H1 (cell line): ENCODE measurements around the gene COX19. TPM values are rescaled to one million over a fixed set of nuclear protein-coding genes. Genes with fewer than 3 reads are reported as not detected.
A peak's percentile ranks its signal among the peaks of the same experiment; 100 is the strongest.

ENCODE experiments used
- CTCF ChIA-PET: fragments of 300-600 bp; sonication (Branson Sonifier 250); formaldehyde crosslinking; loops from one replicate; lab custom pipeline; 2021; ENCODE audit not compliant: partially characterized antibody; lab: Charles Lee
- POLR2A ChIA-PET: fragments of 300-600 bp; sonication (Branson Sonifier 250); formaldehyde crosslinking; loops from one replicate; lab custom pipeline; 2021; ENCODE audit warnings: inconsistent platforms; ENCODE audit not compliant: partially characterized antibody; lab: Charles Lee
- DNase-seq, 2 experiments: peaks; one replicate each; pipeline versions ENCODE4 v3.0.0 to v3.0.0-alpha.2; 2010 to 2022; ENCODE audit warnings: low spot score in 2 of 2, low read depth in 1 of 2, mixed read lengths in 1 of 2
- FAIRE-seq: peaks from 2 replicates; lab custom pipeline; 2011; peaks lifted over from hg19 to GRCh38; lab: Jason Lieb, UNC
- H2AFZ ChIP-seq: 2 replicates; pipeline ENCODE4 v1.8.1; 2012; ENCODE audit warnings: low read length, inconsistent platforms
- H2AK5ac ChIP-seq: 2 replicates; pipeline ENCODE4 v1.6.1; 2013; ENCODE audit warnings: low read depth, low read length
- H2BK120ac ChIP-seq: replicated peaks from 2 replicates; pipeline ENCODE3; 2013; ENCODE audit warnings: low read depth, low read length, inconsistent platforms
- H2BK12ac ChIP-seq: 2 replicates; pipeline ENCODE4 v1.6.1; 2013; ENCODE audit warnings: low read depth, low read length
- H2BK15ac ChIP-seq: 2 replicates; pipeline ENCODE4 v1.6.1; 2013; ENCODE audit warnings: low read length
- H2BK20ac ChIP-seq: 2 replicates; pipeline ENCODE4 v1.6.1; 2013; ENCODE audit warnings: low read length
- H2BK5ac ChIP-seq: 2 replicates; pipeline ENCODE4 v1.6.1; 2013; ENCODE audit warnings: low read depth, low read length
- H3K14ac ChIP-seq: 2 replicates; pipeline ENCODE4 v1.6.1; 2013; ENCODE audit warnings: inconsistent platforms; ENCODE audit not compliant: insufficient read length
- H3K18ac ChIP-seq: 2 replicates; pipeline ENCODE4 v1.6.1; 2013; ENCODE audit warnings: low read length; ENCODE audit errors: extremely low read depth
- H3K23ac ChIP-seq: 2 replicates; pipeline ENCODE4 v1.6.1; 2013; ENCODE audit warnings: inconsistent platforms; ENCODE audit not compliant: insufficient read length
- H3K23me2 ChIP-seq: 2 replicates; pipeline ENCODE4 v1.6.1; 2013; ENCODE audit warnings: low read depth, low read length
- H3K27ac ChIP-seq: 2 replicates; pipeline ENCODE4 v1.6.1; 2011; ENCODE audit warnings: low read depth, low read length, inconsistent platforms
- H3K27me3 ChIP-seq, 4 experiments: replicated peaks in 1 of 4; 1 replicate in 1 of 4; 2 replicates in 3 of 4; pipeline versions ENCODE4 v1.6.1 to v1.8.1; 2011 to 2013; ENCODE audit warnings: low read length in 3 of 4, mild to moderate bottlenecking in 3 of 4, inconsistent platforms in 2 of 4, mixed read lengths in 2 of 4, moderate library complexity in 1 of 4; ENCODE audit not compliant: control insufficient read depth in 3 of 4, insufficient read depth in 3 of 4; ENCODE audit errors: extremely low read depth in 1 of 4
- H3K36me3 ChIP-seq, 4 experiments: 2 replicates each; pipeline versions ENCODE4 v1.6.1 to v1.8.1; 2011 to 2013; ENCODE audit warnings: mild to moderate bottlenecking in 4 of 4, low read length in 3 of 4, moderate library complexity in 2 of 4, control low read depth in 1 of 4, inconsistent platforms in 1 of 4; ENCODE audit not compliant: insufficient read depth in 4 of 4, control insufficient read depth in 2 of 4
- H3K4ac ChIP-seq: replicated peaks from 2 replicates; pipeline ENCODE3; 2013; ENCODE audit warnings: low read length, low read depth, mixed read lengths, inconsistent platforms; ENCODE audit not compliant: insufficient read length
- H3K4me1 ChIP-seq, 4 experiments: replicated peaks in 1 of 4; 1 replicate in 1 of 4; 2 replicates in 3 of 4; pipeline versions ENCODE4 v1.6.1 to v1.8.1; 2011 to 2013; ENCODE audit warnings: low read length in 3 of 4, inconsistent platforms in 2 of 4, mixed read lengths in 1 of 4; ENCODE audit not compliant: insufficient read depth in 4 of 4, control insufficient read depth in 3 of 4
- H3K4me2 ChIP-seq, 2 experiments: 2 replicates each; pipeline versions ENCODE4 v1.6.1 to v1.8.1; 2011 to 2013; ENCODE audit warnings: low read depth in 2 of 2, low read length in 2 of 2, control low read depth in 1 of 2, inconsistent platforms in 1 of 2, mild to moderate bottlenecking in 1 of 2; ENCODE audit not compliant: insufficient read depth in 1 of 2
- H3K4me3 ChIP-seq, 4 experiments: fragments of 200-600, 300-600 bp in 1 of 4; sonication (generic), shearing (Covaris generic), sonication (Bioruptor Twin) in 1 of 4; 2 replicates each; pipeline versions ENCODE4 v1.5.1 to v1.8.1; 2011 to 2016; ENCODE audit warnings: low read length in 4 of 4, low read depth in 3 of 4, control low read depth in 2 of 4, inconsistent platforms in 2 of 4, mild to moderate bottlenecking in 2 of 4, mixed read lengths in 1 of 4, moderate library complexity in 1 of 4; ENCODE audit not compliant: insufficient read depth in 2 of 4; ENCODE audit errors: extremely low read depth in 1 of 4
- H3K56ac ChIP-seq: replicated peaks from 2 replicates; pipeline ENCODE3; 2013; ENCODE audit warnings: low read depth, mild to moderate bottlenecking, mixed read lengths, low read length, inconsistent platforms; ENCODE audit not compliant: insufficient read length
- H3K79me1 ChIP-seq: 2 replicates; pipeline ENCODE4 v1.6.1; 2013; ENCODE audit warnings: low read depth, low read length, control low read depth
- H3K79me2 ChIP-seq, 2 experiments: 2 replicates each; pipeline versions ENCODE4 v1.6.1 to v1.8.1; 2012 to 2013; ENCODE audit warnings: low read length in 2 of 2, mild to moderate bottlenecking in 2 of 2, inconsistent platforms in 1 of 2; ENCODE audit not compliant: insufficient read depth in 2 of 2, control insufficient read depth in 1 of 2
- H3K9ac ChIP-seq, 4 experiments: replicated peaks in 1 of 4; 1 replicate in 1 of 4; 2 replicates in 3 of 4; pipeline versions ENCODE4 v1.6.1 to v1.8.1; 2011 to 2013; ENCODE audit warnings: low read depth in 3 of 4, low read length in 3 of 4, control low read depth in 2 of 4, mild to moderate bottlenecking in 2 of 4, moderate library complexity in 2 of 4, inconsistent platforms in 1 of 4; ENCODE audit errors: extremely low read depth in 1 of 4
- H3K9me3 ChIP-seq, 2 experiments: 2 replicates each; pipeline versions ENCODE4 v1.6.1 to v1.8.1; 2012 to 2013; ENCODE audit warnings: mild to moderate bottlenecking in 2 of 2, moderate library complexity in 2 of 2, control low read depth in 1 of 2, inconsistent platforms in 1 of 2, low read depth in 1 of 2, low read length in 1 of 2, mixed read lengths in 1 of 2; ENCODE audit not compliant: insufficient read depth in 2 of 2
- H4K20me1 ChIP-seq, 2 experiments: replicated peaks in 1 of 2; 2 replicates each; pipeline versions ENCODE3 to v1.8.1; 2011 to 2013; ENCODE audit warnings: inconsistent platforms in 2 of 2, low read length in 2 of 2, mild to moderate bottlenecking in 1 of 2; ENCODE audit not compliant: insufficient read depth in 2 of 2, control insufficient read depth in 1 of 2
- H4K5ac ChIP-seq: 2 replicates; pipeline ENCODE4 v1.6.1; 2013; ENCODE audit warnings: low read length, low read depth, mixed read lengths, inconsistent platforms; ENCODE audit not compliant: insufficient read length
- H4K8ac ChIP-seq: 2 replicates; pipeline ENCODE4 v1.8.0; 2013; ENCODE audit warnings: mild to moderate bottlenecking, moderate library complexity, low read length, inconsistent platforms; ENCODE audit not compliant: insufficient read depth; ENCODE audit errors: extremely low read depth
- H4K91ac ChIP-seq: replicated peaks from 2 replicates; pipeline ENCODE3; 2013; ENCODE audit warnings: low read length, mixed read lengths, inconsistent platforms; ENCODE audit not compliant: insufficient read length
- CHD2 ChIP-seq: IDR thresholded peaks from 2 replicates; pipeline ENCODE4 v1.6.1; 2012; ENCODE audit warnings: low read length, improper control_type of control experiment
- HDAC6 ChIP-seq: IDR thresholded peaks from one replicate; pipeline ENCODE4 v1.7.1; 2012; ENCODE audit warnings: low read depth, mild to moderate bottlenecking, inconsistent platforms, low read length, moderate library complexity
- MAX ChIP-seq: IDR thresholded peaks from 2 replicates; pipeline ENCODE4 v1.6.1; 2012; ENCODE audit warnings: inconsistent platforms
- NANOG ChIP-seq: IDR thresholded peaks from 2 replicates; pipeline ENCODE4 v1.6.1; 2011; ENCODE audit warnings: low read length, low read depth, mild to moderate bottlenecking, inconsistent platforms; ENCODE audit not compliant: insufficient read depth, poor library complexity, severe bottlenecking
- RNF2 ChIP-seq: fragments of 200-900, 300-1000 bp; sonication (generic); IDR thresholded peaks from 2 replicates; pipeline ENCODE4 v1.7.1; 2016; ENCODE audit warnings: borderline replicate concordance, low read depth, mild to moderate bottlenecking, antibody characterized with exemption, low read length; ENCODE audit not compliant: poor library complexity, severe bottlenecking; ENCODE audit errors: missing control alignments
- SAP30 ChIP-seq: fragments of 300-600 bp; sonication (generic); IDR thresholded peaks from 2 replicates; pipeline ENCODE4 v1.7.1; 2012; ENCODE audit warnings: low read length, moderate library complexity, mild to moderate bottlenecking, inconsistent platforms; ENCODE audit not compliant: insufficient read depth, insufficient replicate concordance
- TAF7 ChIP-seq: optimal IDR thresholded peaks from 2 replicates; pipeline ENCODE3; 2011; ENCODE audit warnings: low read depth, mild to moderate bottlenecking, inconsistent platforms, low read length, moderate library complexity, borderline replicate concordance
- TBP ChIP-seq: IDR thresholded peaks from 2 replicates; pipeline ENCODE4 v1.6.1; 2011; ENCODE audit warnings: low read depth, low read length, improper control_type of control experiment
- WGBS, 2 experiments: shearing (Covaris generic) in 1 of 2; methylation state at CpG; one replicate each; pipeline versions ENCODE4 v1.1.6 to v1.1.7; 2013 to 2015; ENCODE audit warnings: low lambda C conversion rate in 2 of 2, mixed read lengths in 2 of 2, inconsistent platforms in 1 of 2, low coverage in 1 of 2, missing lambda C conversion rate in 1 of 2; ENCODE audit not compliant: insufficient replicate concordance in 2 of 2, insufficient coverage in 1 of 2, insufficient read length in 1 of 2; ENCODE audit errors: extremely low coverage in 1 of 2, missing lambda C conversion rate in 1 of 2; 5-methylcytosine and 5-hydroxymethylcytosine counted together
- polyA plus RNA-seq, 7 experiments: library from polyadenylated mRNA; depleted of rRNA in 3 of 7; stranded (reverse) in 5 of 7; unstranded in 2 of 7; fragments of >200 nt in 5 of 7; fragments of 200-250 nt in 2 of 7; gene quantifications; 1 replicate in 5 of 7; 2 replicates in 1 of 7; 4 replicates in 1 of 7; pipeline versions ENCODE4 v1.2.1 to v1.2.3, GENCODE V29; 2011 to 2013; ENCODE audit warnings: missing spikeins in 2 of 7, mixed read lengths in 2 of 7
- total RNA-seq: library from RNA; stranded (reverse); fragmentation: NEBNext Ultra II Directional; extraction: Animal tissue kit (Norgen Biotek cat#: 25700); gene quantifications from 2 replicates; pipeline ENCODE4 v1.2.1, GENCODE V29; 2021

Gene COX19
- total and polyA plus RNA-seq, 2 of the 8 experiments (the other 6 are each of a cell fraction or from before 2014, with no cell fraction given): 3.9 to 7.9 TPM

GRCh38 chr7:995571-995970, 20.2 kb upstream of the COX19 start:
- Histone ChIP-seq H2AFZ (no peak overlapping the region), H3K79me1 (no peaks in the 10 kb centered on the region), H3K4me2 (no peak overlapping the region), H2BK20ac (no peak overlapping the region), H3K18ac (no peak overlapping the region), H2BK15ac (no peak overlapping the region), H4K20me1 (peaks cover 0 to 2% of the 10 kb centered on the region in 2 experiments), H3K23me2 (no peaks in the 10 kb centered on the region), H4K91ac (no peak overlapping the region), H3K14ac (no peak overlapping the region), H3K56ac (no peak overlapping the region), H3K4ac (no peak overlapping the region), H3K36me3 (no peaks in the 10 kb centered on the region), H3K9ac (no peak overlapping the region), H2AK5ac (no peak overlapping the region), H2BK12ac (no peak overlapping the region), H3K27me3 (no peaks in the 10 kb centered on the region), H3K23ac (no peak overlapping the region), H3K4me1 (peaks cover 0 to 6% (median 2%) of the 10 kb centered on the region in 4 experiments; a peak in 3 of 7 replicates), H3K9me3 (no peaks in the 10 kb centered on the region), H3K27ac (no peak overlapping the region), H2BK120ac (no peak overlapping the region), H3K79me2 (no peaks in the 10 kb centered on the region), H3K4me3 (no peak overlapping the region), H2BK5ac (no peak overlapping the region; the same call in 1 of the 2 replicates), H4K8ac (0 out of 2 replicates have a peak overlapping the region, but pooled peaks have one; percentile 18), H4K5ac (no peak overlapping the region)
- FAIRE-seq: no peak
- TF ChIP-seq TAF7 (no peak), NANOG (no peak), SAP30 (no peak), MAX (no peak), TBP (no peak), RNF2 (no peak), HDAC6 (no peak), CHD2 (no peak)
- ChIA-PET POLR2A (interaction anchor here (0.7 to 1.7 kb wide), 4 partner anchors 20 to 79 kb away, joined by 3 to 4 read pairs (median 4); partner anchors contain the start of gene COX19), CTCF (interaction anchor here (0.5 to 10.0 kb wide), 17 partner anchors 10 to 596 kb away, joined by 3 to 143 read pairs (median 6); partner anchors contain the start of gene GPR146)
- DNase-seq: no peak
- WGBS, 2 experiments: 93% methylated on average over 14 of the region's 14 CpGs; no CpG with 5 or more reads in 1 of the 2 experiments
